ENCODE measurements around the gene ETDA.

The ETDA gene

DNA sequence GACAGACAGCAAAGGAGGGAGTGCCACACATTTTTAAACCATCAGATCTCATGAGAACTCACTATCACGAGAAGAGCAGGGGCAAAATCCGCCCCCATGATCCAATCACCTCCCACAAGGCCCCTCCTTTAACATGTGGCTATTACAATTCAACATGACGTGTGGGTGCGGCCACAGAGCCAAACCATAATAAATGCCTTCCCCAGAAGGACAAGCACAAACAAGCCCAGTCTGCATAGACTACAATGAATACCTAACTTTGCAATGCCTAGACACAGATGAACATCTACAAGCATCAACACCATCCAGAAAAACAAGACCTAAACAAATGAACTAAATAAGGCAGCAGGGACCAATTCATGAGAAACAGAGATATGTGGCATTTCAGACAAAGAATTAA is 12.3 kb downstream of the ETDA start:
- H3K27ac ChIP-seq, result no peak overlapping the region
- H3K27me3 ChIP-seq (ENCODE audit: insufficient read depth, low read depth, severe bottlenecking), result peaks cover 40% of the 10 kb centered on the region
- TF ChIP-seq, protein P1, sequence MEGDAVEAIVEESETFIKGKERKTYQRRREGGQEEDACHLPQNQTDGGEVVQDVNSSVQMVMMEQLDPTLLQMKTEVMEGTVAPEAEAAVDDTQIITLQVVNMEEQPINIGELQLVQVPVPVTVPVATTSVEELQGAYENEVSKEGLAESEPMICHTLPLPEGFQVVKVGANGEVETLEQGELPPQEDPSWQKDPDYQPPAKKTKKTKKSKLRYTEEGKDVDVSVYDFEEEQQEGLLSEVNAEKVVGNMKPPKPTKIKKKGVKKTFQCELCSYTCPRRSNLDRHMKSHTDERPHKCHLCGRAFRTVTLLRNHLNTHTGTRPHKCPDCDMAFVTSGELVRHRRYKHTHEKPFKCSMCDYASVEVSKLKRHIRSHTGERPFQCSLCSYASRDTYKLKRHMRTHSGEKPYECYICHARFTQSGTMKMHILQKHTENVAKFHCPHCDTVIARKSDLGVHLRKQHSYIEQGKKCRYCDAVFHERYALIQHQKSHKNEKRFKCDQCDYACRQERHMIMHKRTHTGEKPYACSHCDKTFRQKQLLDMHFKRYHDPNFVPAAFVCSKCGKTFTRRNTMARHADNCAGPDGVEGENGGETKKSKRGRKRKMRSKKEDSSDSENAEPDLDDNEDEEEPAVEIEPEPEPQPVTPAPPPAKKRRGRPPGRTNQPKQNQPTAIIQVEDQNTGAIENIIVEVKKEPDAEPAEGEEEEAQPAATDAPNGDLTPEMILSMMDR (IDR thresholded peaks at IDR 0.05; ENCODE audit: low read depth, low read length), result no peak
- H3K9me3 ChIP-seq (ENCODE audit: severe bottlenecking), result peaks cover 6% of the 10 kb centered on the region
- DNase-seq, result no peak
- no peaks in the 10 kb centered on the region for H3K36me3 ChIP-seq
- H3K4me3 ChIP-seq (ENCODE audit: low read depth, low read length), result no peak overlapping the region

DNA sequence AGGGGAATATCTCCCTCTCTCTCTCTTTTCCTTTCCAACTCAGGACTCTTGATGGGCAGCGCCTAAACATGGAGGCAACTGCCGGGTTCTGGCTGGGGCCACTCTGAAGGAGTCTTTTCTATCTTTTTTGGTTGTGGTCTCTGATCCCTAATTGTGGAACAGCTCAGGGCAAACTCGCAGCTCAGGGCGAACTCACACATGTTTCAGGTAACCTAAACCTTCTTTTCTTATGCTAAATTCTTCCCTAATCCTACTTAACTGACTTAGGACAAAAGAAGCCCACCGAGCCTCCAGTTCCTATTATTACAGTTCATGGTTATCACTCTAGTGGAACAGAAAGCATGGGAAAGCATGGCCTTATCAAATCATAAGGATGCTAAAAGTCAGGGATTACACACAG is 21.3 kb downstream of the ETDA start:
- no peak for DNase-seq
- peaks cover 3% of the 10 kb centered on the region for H3K9me3 ChIP-seq (ENCODE audit: severe bottlenecking)
- TF ChIP-seq, protein P1 (IDR thresholded peaks at IDR 0.05; ENCODE audit: low read depth, low read length), result no peak

DNA sequence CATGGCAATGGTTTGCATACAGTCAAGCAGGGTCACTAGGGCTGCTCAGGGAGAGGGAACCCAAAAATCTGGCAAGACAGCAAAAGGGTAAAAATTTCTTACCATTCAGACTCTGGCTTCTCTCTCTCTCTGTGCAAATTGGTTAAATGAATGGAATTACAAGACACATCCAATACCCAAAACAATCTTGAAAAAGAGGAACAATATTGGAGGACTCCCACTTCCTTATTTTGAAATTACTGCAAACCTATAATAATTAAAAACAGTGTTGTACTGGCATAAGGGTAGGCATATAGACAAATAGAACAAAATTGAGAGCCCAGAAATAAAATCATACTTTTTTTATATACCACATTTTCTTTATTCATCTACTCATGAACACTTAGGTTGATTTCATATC is 24.1 kb downstream of the ETDA start:
- Histone ChIP-seq H3K27me3 (ENCODE audit: insufficient read depth, low read depth, severe bottlenecking) (peaks cover 11% of the 10 kb centered on the region), H3K27ac (no peak overlapping the region), H3K4me3 (ENCODE audit: low read depth, low read length) (no peak overlapping the region), H3K36me3 (no peaks in the 10 kb centered on the region), H3K9me3 (ENCODE audit: severe bottlenecking) (peaks cover 3% of the 10 kb centered on the region)
- TF ChIP-seq, protein P1 (IDR thresholded peaks at IDR 0.05; ENCODE audit: low read depth, low read length), result no peak
- no peak for DNase-seq

More for the DNA sequence above, 21.3 kb downstream of the ETDA start:
- no peak overlapping the region for H3K4me3 ChIP-seq (ENCODE audit: low read depth, low read length)
- no peak overlapping the region for H3K27ac ChIP-seq
- H3K27me3 ChIP-seq (ENCODE audit: insufficient read depth, low read depth, severe bottlenecking), result peaks cover 20% of the 10 kb centered on the region
- no peaks in the 10 kb centered on the region for H3K36me3 ChIP-seq

DNA sequence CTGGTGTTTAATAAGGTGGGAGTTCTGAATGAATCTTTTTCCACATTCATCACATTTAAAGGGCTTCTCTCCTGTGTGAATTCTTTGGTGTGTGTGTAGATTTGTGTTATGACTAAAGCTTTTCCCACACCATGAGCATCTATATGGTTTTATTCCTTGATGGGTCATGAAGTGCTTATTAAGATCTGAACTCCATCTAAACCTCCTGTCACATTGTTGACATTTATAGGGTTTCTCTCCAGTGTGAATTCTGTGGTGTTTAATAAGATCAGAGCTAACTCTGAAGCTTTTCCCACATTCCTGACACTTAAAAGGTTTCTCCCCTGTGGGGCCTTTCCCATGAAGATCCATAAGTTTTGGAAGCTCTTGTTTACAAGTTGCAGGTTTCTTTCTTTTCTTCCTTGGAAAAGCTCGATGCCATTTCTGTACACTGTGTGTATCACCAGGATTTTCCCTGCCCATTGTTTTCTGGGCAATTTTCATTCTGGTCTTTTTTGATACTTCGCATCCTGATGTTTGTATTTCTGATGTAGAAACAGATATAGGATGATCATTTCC is 35.5 kb downstream of the ETDA start:
- Histone ChIP-seq H3K36me3 (no peaks in the 10 kb centered on the region), H3K9me3 (ENCODE audit: severe bottlenecking) (peaks cover 9% of the 10 kb centered on the region), H3K27ac (no peak overlapping the region), H3K27me3 (ENCODE audit: insufficient read depth, low read depth, severe bottlenecking) (no peaks in the 10 kb centered on the region), H3K4me3 (ENCODE audit: low read depth, low read length) (no peak overlapping the region)
- TF ChIP-seq, protein P1 (IDR thresholded peaks at IDR 0.05; ENCODE audit: low read depth, low read length), result no peak
- DNase-seq, result no peak

DNA sequence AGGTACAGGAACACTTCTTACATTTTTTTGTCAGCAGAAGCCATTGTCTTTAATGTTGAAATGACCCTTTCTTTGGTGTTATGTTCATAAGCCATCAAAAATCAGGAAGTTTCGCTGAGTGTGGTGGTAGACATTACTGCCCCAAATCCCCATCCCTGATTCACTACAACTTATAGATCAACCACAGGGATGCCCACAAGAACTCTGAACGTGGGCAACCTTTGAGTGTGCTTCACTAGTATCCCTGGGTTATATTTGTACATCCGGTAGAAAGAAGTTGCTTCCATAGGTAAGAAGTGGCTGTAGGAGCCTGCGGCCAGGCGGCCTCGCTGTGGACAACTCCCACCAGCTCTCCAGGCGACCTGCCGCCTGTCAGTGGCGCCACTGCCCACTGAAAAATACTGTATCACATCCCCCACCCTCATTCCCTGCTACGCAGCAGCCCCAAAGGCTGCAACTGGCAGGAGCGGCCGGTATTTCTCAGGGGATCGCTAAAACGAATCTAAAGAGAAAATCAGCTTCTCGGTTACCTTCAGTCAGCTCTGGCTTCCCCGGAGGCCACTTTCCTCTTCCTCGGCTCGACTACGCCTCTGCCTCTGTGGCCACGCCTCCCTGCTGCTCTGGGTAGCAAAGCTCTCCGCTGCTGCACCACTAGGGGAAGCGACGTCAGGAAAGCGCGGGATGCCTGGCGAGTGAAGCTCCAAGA is 43.5 kb downstream of the ETDA start:
- Histone ChIP-seq H3K36me3 (no peaks in the 10 kb centered on the region), H3K4me3 (ENCODE audit: low read depth, low read length) (peak overlapping the region; percentile 54), H3K9me3 (ENCODE audit: severe bottlenecking) (no peaks in the 10 kb centered on the region), H3K27me3 (ENCODE audit: insufficient read depth, low read depth, severe bottlenecking) (peaks cover 8% of the 10 kb centered on the region), H3K27ac (no peak overlapping the region)
- TF ChIP-seq, protein P1 (IDR thresholded peaks at IDR 0.05; ENCODE audit: low read depth, low read length), result peak; percentile 36
- DNase-seq, result peak; percentile 65
